ENCODE data around the gene FAM72A. TPM values are rescaled to one million over a fixed set of nuclear protein-coding genes. Genes with fewer than 3 reads are reported as not detected.
"Not testable (repeated sequence)": the region's sequence is repeated elsewhere in the genome, so short reads cannot be mapped to it uniquely, and the experiment has no call there.

The FAM72A gene
- polyA plus RNA-seq, 1 donor from 2014 or later, result 0.51 TPM

DNA sequence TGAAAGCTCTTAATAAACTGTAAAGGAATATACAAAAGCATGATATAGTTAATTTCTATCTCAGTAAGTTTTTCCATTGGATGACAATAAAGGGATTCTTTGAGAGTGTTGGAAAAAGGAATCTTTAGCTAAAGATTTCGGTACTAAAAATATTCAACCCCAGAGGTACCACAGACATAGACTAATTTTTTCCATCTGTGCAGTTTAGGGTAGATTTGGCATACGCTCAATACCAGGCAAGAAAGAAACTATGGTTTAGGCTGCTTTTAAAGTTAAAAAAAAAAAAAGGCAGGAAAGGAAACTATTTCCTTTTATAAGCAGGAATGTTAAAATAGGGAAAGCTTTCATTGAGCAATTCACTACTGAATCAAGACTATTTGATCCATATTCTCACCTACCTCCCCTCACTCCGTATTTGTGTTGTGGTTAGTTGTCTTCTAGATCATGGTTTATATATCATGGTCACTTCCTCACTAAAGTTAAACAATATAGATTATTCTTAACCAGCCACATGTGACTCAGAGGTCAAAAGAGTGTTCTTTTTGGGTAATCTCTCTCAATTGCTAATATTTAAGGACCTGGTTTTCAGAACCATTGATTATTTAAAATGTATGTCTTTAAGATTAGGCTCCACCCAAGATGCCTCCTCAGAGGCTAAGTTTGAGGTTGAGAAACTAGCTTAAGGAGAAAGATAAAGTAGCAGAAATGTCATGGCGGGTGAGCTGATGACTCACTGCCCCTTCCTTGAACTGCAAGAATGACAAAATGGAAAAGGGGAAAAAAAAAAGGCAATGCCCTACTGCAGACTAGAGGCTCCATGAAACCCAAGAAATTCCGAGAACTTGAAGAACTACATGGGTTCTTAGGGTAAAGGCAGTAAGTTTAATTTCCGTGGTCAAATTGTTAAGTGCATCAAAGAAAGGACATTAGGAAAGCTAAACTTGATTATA lies 20.0 kb downstream of the FAM72A start:
- not testable (repeated sequence) for H3K27ac Mint-ChIP-seq, H3K27me3 Mint-ChIP-seq, H3K9me3 Mint-ChIP-seq, H3K4me1 Mint-ChIP-seq, H3K36me3 Mint-ChIP-seq, H3K4me3 Mint-ChIP-seq

- H3K36me3 Mint-ChIP-seq, H3K4me3 Mint-ChIP-seq, H3K27ac Mint-ChIP-seq, H3K27me3 Mint-ChIP-seq, H3K4me1 Mint-ChIP-seq, H3K9me3 Mint-ChIP-seq: not testable (repeated sequence)
Observed at GRCh38 chr1:206179666-206180065, 23.0 kb downstream of the FAM72A start.

GRCh38 chr1:206178061-206178989 lies 24.3 kb downstream of the FAM72A start:
- H3K36me3 Mint-ChIP-seq, H3K27me3 Mint-ChIP-seq, H3K4me3 Mint-ChIP-seq, H3K4me1 Mint-ChIP-seq, H3K27ac Mint-ChIP-seq, H3K9me3 Mint-ChIP-seq: not testable (repeated sequence)

GRCh38 chr1:206176114-206176502 lies 26.5 kb downstream of the FAM72A start:
- not testable (repeated sequence) for H3K4me1 Mint-ChIP-seq, H3K27me3 Mint-ChIP-seq, H3K36me3 Mint-ChIP-seq, H3K27ac Mint-ChIP-seq, H3K4me3 Mint-ChIP-seq, H3K9me3 Mint-ChIP-seq

GRCh38 chr1:206175459-206176113 lies 27.1 kb downstream of the FAM72A start:
- not testable (repeated sequence) for H3K27me3 Mint-ChIP-seq, H3K36me3 Mint-ChIP-seq, H3K9me3 Mint-ChIP-seq, H3K4me3 Mint-ChIP-seq, H3K27ac Mint-ChIP-seq, H3K4me1 Mint-ChIP-seq

- H3K9me3 Mint-ChIP-seq, H3K27ac Mint-ChIP-seq, H3K4me1 Mint-ChIP-seq, H3K36me3 Mint-ChIP-seq, H3K27me3 Mint-ChIP-seq, H3K4me3 Mint-ChIP-seq: not testable (repeated sequence)
Observed at GRCh38 chr1:206174182-206174868, 28.3 kb downstream of the FAM72A start.

DNA sequence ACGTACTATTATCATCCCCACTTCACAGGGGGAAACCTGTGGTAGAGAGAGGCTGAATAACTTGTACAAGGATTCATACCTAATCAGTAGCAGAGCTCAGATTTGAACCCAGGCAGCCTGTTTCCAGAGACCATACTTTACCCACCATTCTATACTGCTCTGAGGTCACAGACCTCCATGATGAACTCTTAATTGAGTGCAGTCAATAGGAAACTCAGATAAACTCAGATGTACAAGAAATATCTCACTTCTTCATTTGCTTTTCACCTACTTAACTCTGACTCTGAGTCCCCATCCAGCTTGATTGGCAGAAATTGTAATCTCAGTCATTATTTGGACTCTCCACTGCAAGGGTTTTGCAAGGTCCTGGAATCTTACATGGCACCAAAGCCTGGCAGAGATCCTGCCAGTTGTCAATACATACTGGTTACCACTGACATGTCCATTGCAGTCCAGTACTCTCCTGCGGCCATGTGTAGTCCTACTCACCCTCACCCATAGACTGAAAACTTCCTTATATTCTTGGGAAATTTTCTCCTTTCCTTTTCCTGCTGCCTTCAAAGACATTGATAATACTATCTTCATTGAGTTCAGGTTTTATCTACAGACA lies 29.4 kb downstream of the FAM72A start:
- H3K9me3 Mint-ChIP-seq, H3K4me1 Mint-ChIP-seq, H3K4me3 Mint-ChIP-seq, H3K27ac Mint-ChIP-seq, H3K36me3 Mint-ChIP-seq, H3K27me3 Mint-ChIP-seq: not testable (repeated sequence)

GRCh38 chr1:206169794-206170193 lies 32.8 kb downstream of the FAM72A start:
- H3K4me1 Mint-ChIP-seq, H3K27me3 Mint-ChIP-seq, H3K27ac Mint-ChIP-seq, H3K4me3 Mint-ChIP-seq, H3K9me3 Mint-ChIP-seq, H3K36me3 Mint-ChIP-seq: not testable (repeated sequence)

GRCh38 chr1:206167350-206168029 lies 35.1 kb downstream of the FAM72A start:
- not testable (repeated sequence) for H3K4me1 Mint-ChIP-seq, H3K27ac Mint-ChIP-seq, H3K4me3 Mint-ChIP-seq, H3K9me3 Mint-ChIP-seq, H3K27me3 Mint-ChIP-seq, H3K36me3 Mint-ChIP-seq

DNA sequence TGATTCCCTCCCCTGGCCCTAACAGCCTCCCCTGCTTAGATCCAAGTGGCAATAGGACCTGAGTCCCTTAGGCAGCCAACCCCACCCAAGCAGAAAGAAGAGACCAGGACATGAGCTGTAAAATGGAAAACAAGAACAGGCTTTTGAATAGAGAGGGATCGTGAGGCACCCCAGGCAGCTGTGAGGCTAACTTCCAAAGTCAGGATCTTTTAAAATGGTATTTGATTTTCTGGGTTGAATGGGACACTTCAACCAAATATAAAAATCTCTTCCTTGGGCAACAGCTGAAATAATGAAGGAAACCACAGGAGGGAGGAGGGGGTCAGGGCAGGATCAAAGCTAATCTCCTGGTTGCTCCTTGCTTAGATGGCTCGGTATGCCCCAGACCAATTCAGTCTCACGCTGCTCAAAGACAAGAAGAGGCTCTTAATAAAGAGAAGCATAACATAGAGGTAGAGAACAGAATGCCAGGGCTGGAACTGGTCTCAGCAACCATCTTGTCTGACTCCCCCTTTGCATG lies 56.8 kb downstream of the FAM72A start:
- Mint-ChIP-seq H3K4me1 (no peaks in the 10 kb centered on the region), H3K27ac (no peak overlapping the region), H3K9me3 (peaks cover 0 to 14% (median 4%) of the 10 kb centered on the region in 3 donors), H3K27me3 (peaks cover 6% of the 10 kb centered on the region), H3K36me3 (no peaks in the 10 kb centered on the region), H3K4me3 (no peak overlapping the region)

DNA sequence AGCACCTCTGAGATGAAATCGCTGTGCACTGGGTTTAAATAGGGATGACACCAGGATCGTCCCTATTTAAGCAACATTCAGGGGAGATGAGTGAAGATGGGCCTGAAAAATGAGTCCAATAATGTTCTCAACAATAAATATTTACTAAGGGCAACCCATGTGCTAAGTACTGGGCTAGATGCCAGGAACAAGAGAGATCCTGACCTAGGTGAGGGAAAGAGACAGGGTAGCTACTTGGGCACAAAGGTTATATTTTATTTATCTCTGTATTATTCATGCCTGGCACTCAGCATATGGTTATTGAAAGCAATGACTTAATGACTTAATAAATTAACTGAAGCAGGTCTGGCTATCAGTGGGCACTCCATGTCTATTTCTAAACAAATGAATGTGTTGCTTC lies 58.0 kb downstream of the FAM72A start:
- peaks cover 0 to 14% (median 4%) of the 10 kb centered on the region in 3 donors for H3K9me3 Mint-ChIP-seq
- H3K27me3 Mint-ChIP-seq, result peaks cover 14% of the 10 kb centered on the region
- no peaks in the 10 kb centered on the region for H3K36me3 Mint-ChIP-seq
- no peak overlapping the region for H3K4me3 Mint-ChIP-seq
- no peaks in the 10 kb centered on the region for H3K4me1 Mint-ChIP-seq
- no peak overlapping the region for H3K27ac Mint-ChIP-seq

DNA sequence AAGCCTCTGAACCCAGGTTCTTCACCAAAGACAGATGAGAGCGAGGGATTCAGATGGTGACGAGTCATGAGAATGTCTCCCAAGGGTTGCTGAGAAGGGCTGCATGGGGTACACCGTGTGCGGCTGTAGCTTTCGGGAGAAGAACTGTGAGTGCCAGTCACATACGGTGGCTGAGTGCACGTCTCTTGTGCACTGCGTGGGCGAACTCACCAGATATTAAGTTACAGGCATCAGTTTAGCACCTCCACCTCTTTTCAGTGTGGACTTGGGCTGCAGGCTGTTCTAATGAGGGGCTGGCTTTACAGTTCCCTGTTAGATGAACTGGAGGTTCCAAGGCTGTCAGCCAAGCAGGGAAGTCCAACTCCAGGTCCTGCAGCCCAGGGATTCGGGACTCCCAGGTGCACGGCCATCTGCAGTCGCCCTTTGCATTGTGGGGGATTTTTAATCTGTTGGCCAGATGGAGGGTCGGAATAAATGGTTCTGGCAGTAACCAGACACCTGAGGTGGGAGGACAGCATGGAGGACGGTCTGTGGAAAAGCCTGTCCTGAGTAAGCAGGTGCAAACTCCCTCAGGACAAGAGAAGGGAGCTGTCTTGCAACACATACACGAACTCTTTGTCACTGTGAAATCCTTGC lies 59.0 kb downstream of the FAM72A start:
- H3K36me3 Mint-ChIP-seq, result no peaks in the 10 kb centered on the region
- no peak overlapping the region for H3K27ac Mint-ChIP-seq
- H3K9me3 Mint-ChIP-seq, result peaks cover 0 to 14% (median 4%) of the 10 kb centered on the region in 3 donors
- no peaks in the 10 kb centered on the region for H3K4me1 Mint-ChIP-seq
- H3K4me3 Mint-ChIP-seq, result no peak overlapping the region
- peaks cover 18% of the 10 kb centered on the region for H3K27me3 Mint-ChIP-seq

GRCh38 chr1:206142770-206143169 lies 59.9 kb downstream of the FAM72A start:
- Mint-ChIP-seq H3K27ac (no peak overlapping the region), H3K4me1 (no peaks in the 10 kb centered on the region), H3K36me3 (no peaks in the 10 kb centered on the region), H3K9me3 (peaks cover 0 to 6% (median 4%) of the 10 kb centered on the region in 3 donors), H3K27me3 (peaks cover 26% of the 10 kb centered on the region), H3K4me3 (no peak overlapping the region)

All from IgD-negative memory B cell (primary cell).